Mucosa of rectum (tissue), 2 donors: ENCODE results near the gene NEMP2.

ENCODE experiments used
- H3K27ac ChIP-seq, 2 donors: one replicate each; pipeline ENCODE4 v1.7.0; 2013; ENCODE audit warnings: inconsistent platforms in 2 of 2, low read depth in 2 of 2, low read length in 2 of 2
- H3K27me3 ChIP-seq, 2 donors: one replicate each; pipeline ENCODE4 v1.7.0; 2013; ENCODE audit warnings: low read length in 2 of 2; ENCODE audit not compliant: control insufficient read depth in 2 of 2, insufficient read depth in 2 of 2
- H3K36me3 ChIP-seq, 2 donors: one replicate each; pipeline ENCODE4 v1.7.0; 2013; ENCODE audit warnings: low read length in 2 of 2; ENCODE audit not compliant: control insufficient read depth in 2 of 2, insufficient read depth in 2 of 2
- H3K4me1 ChIP-seq, 2 donors: one replicate each; pipeline ENCODE4 v1.7.0; 2013; ENCODE audit warnings: low read length in 2 of 2, mild to moderate bottlenecking in 1 of 2; ENCODE audit not compliant: control insufficient read depth in 2 of 2, insufficient read depth in 2 of 2
- H3K4me3 ChIP-seq, 2 donors: one replicate each; pipeline ENCODE4 v1.7.0; 2013; ENCODE audit warnings: low read length in 2 of 2
- H3K9ac ChIP-seq, 2 donors: one replicate each; pipeline ENCODE4 v1.7.0; 2013; ENCODE audit warnings: low read length in 2 of 2, low read depth in 1 of 2, mild to moderate bottlenecking in 1 of 2
- H3K9me3 ChIP-seq, 2 donors: one replicate each; pipeline ENCODE4 v1.7.0; 2013; ENCODE audit warnings: low read length in 2 of 2; ENCODE audit not compliant: control insufficient read depth in 2 of 2
- donor health status: healthy.
- donor health status: Normal muscosa, but diverticular disease.

Gene NEMP2

DNA sequence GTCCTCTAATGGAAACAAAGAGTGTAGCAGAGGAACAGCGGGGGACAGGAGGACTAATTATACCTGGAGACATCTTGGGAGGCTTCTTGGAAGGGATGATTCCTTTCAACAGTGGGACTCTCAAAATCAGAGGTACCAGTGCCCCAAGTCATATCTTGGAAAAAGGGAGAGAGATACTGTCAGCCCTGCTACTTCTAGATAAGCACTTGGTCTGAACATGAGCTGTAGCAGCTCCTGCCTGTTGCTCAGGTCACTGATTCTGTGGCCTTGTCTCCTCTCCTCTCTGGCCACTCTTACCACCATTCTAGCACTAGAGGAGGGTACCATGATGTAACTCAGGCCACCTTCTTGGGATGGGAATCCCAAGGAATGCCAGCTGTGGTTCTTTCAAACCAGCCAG is 71.9 kb downstream of the NEMP2 start:
- peaks cover 2 to 5% of the 10 kb centered on the region in 2 donors for H3K36me3 ChIP-seq
- H3K9me3 ChIP-seq, result no peaks in the 10 kb centered on the region
- no peak overlapping the region for H3K9ac ChIP-seq
- H3K27me3 ChIP-seq, result no peaks in the 10 kb centered on the region
- H3K4me1 ChIP-seq, result peaks cover 9 to 14% of the 10 kb centered on the region in 2 donors
- no peak overlapping the region for H3K4me3 ChIP-seq
- no peak overlapping the region for H3K27ac ChIP-seq

DNA sequence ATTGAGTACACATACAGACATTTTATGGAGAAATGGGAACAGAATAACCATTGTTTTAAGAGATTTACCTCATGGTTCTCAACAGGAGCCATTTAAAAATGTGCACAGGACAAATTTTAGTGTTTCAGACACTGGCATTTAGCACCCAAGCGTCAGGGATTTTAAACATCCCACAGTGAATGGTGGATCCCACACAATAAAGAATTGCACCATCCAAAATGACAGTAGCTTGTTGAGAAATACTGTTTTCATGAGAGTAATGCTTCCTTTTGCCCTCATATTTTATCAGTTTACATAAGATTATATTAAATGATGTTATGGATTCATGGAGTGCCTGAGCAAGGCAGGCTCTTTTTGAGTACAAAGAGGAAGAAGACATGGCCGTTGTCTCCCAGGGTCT is 72.3 kb downstream of the NEMP2 start:
- Histone ChIP-seq H3K36me3 (peaks cover 2 to 5% of the 10 kb centered on the region in 2 donors), H3K4me1 (peaks cover 5 to 11% of the 10 kb centered on the region in 2 donors), H3K9ac (no peak overlapping the region), H3K4me3 (no peak overlapping the region), H3K9me3 (no peaks in the 10 kb centered on the region), H3K27me3 (no peaks in the 10 kb centered on the region), H3K27ac (no peak overlapping the region)

- H3K27ac ChIP-seq, result no peak overlapping the region
- H3K36me3 ChIP-seq, result peaks cover 2 to 12% of the 10 kb centered on the region in 2 donors
These were observed 74.0 kb downstream of the NEMP2 start for GRCh38 chr2:190460487-190460886.

GRCh38 chr2:190459881-190460280 is 74.6 kb downstream of the NEMP2 start:
- no peak overlapping the region for H3K4me3 ChIP-seq
- no peak overlapping the region for H3K27ac ChIP-seq
- H3K36me3 ChIP-seq, result peaks cover 2 to 12% of the 10 kb centered on the region in 2 donors
- no peaks in the 10 kb centered on the region for H3K27me3 ChIP-seq
- H3K9me3 ChIP-seq, result no peaks in the 10 kb centered on the region
- H3K4me1 ChIP-seq, result peaks cover 4 to 5% of the 10 kb centered on the region in 2 donors
- H3K9ac ChIP-seq, result no peak overlapping the region

More at GRCh38 chr2:190460487-190460886, 74.0 kb downstream of the NEMP2 start:
- peaks cover 4 to 5% of the 10 kb centered on the region in 2 donors for H3K4me1 ChIP-seq
- H3K4me3 ChIP-seq, result no peak overlapping the region
- H3K9ac ChIP-seq, result no peak overlapping the region
- H3K27me3 ChIP-seq, result no peaks in the 10 kb centered on the region
- no peaks in the 10 kb centered on the region for H3K9me3 ChIP-seq

- H3K36me3 ChIP-seq, result peaks cover 2 to 14% of the 10 kb centered on the region in 2 donors
- no peaks in the 10 kb centered on the region for H3K27me3 ChIP-seq
- H3K9ac ChIP-seq, result no peak overlapping the region
- no peaks in the 10 kb centered on the region for H3K9me3 ChIP-seq
- no peak overlapping the region for H3K4me3 ChIP-seq
- no peak overlapping the region for H3K27ac ChIP-seq
- H3K4me1 ChIP-seq, result peaks cover 4 to 5% of the 10 kb centered on the region in 2 donors
These were observed 76.0 kb downstream of the NEMP2 start for GRCh38 chr2:190458352-190459107.

GRCh38 chr2:190457256-190457655 is 77.3 kb downstream of the NEMP2 start:
- H3K27me3 ChIP-seq, result no peaks in the 10 kb centered on the region
- peaks cover 2 to 14% of the 10 kb centered on the region in 2 donors for H3K36me3 ChIP-seq
- H3K4me1 ChIP-seq, result peaks cover 4 to 5% of the 10 kb centered on the region in 2 donors
- no peak overlapping the region for H3K27ac ChIP-seq
- H3K9me3 ChIP-seq, result no peaks in the 10 kb centered on the region
- no peak overlapping the region for H3K9ac ChIP-seq
- H3K4me3 ChIP-seq, result no peak overlapping the region

DNA sequence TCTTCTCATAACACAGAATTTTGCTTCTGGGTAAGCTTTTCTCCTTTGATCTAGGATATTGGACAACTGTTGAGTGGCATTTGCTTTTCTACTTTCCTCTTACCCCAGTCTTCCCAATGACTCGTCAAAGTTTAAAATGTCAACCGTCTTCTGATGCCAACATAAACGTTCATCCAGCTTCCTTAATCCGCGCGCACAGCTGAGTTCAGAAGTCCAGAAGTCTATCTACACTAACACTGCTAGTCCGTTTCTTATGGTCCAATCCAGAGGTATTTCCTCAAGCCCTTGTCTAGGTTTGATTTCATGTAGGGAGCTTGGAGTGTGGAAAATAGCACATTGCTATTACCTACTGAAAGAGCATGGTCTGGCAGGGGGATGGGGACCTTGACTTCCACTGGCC is 77.7 kb downstream of the NEMP2 start:
- Histone ChIP-seq H3K9ac (no peak overlapping the region), H3K9me3 (no peaks in the 10 kb centered on the region), H3K4me1 (peaks cover 4 to 5% of the 10 kb centered on the region in 2 donors), H3K36me3 (peaks cover 2 to 14% of the 10 kb centered on the region in 2 donors), H3K27ac (no peak overlapping the region), H3K4me3 (no peak overlapping the region), H3K27me3 (no peaks in the 10 kb centered on the region)

DNA sequence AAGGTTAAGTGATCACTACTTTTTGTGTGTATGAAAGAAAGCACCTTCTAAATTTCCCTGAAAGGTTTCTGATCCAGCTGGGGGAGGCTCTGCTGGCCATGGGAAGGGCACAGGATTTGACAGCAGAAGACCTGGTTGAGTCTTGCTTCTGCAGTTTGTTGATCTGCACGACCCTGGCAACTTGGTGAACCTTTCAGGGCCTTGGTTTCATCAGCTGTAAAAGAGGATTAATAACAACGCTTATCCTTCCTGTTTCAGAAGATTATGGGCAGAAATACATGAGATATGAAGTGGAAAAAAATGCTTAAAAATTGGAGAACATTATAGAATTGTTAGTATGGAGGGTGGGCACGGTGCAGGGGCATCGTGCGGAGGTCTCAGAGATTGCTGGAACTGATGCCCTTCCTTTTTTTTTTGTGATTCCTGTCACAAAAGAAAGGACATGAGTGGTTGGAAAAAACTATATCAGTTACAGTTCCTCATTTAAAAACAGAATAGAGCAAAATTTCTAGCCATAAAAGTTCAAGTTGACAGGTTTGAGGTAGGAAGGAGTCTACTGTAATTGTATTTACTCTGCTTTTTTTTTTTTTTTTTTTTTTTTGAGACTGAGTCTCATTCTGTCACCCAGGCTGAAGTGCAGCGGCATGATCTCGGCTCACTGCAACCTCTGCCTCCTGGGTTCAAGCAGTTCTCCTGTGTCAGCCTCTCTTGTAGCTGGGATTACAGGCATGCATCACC is 79.0 kb downstream of the NEMP2 start:
- Histone ChIP-seq H3K9me3 (no peaks in the 10 kb centered on the region), H3K9ac (no peak overlapping the region), H3K27me3 (no peaks in the 10 kb centered on the region), H3K36me3 (peaks cover 5 to 14% of the 10 kb centered on the region in 2 donors), H3K4me3 (no peak overlapping the region), H3K27ac (no peak overlapping the region), H3K4me1 (peaks cover 4 to 5% of the 10 kb centered on the region in 2 donors)

- H3K36me3 ChIP-seq, result peaks cover 4 to 14% of the 10 kb centered on the region in 2 donors
These were observed 79.7 kb downstream of the NEMP2 start for GRCh38 chr2:190454795-190455194.

More at GRCh38 chr2:190454795-190455194, 79.7 kb downstream of the NEMP2 start:
- peaks cover 4 to 5% of the 10 kb centered on the region in 2 donors for H3K4me1 ChIP-seq
- H3K4me3 ChIP-seq, result no peak overlapping the region
- H3K27me3 ChIP-seq, result no peaks in the 10 kb centered on the region
- no peaks in the 10 kb centered on the region for H3K9me3 ChIP-seq
- H3K27ac ChIP-seq, result no peak overlapping the region
- no peak overlapping the region for H3K9ac ChIP-seq
